MM.1S (cell line): ENCODE measurements around the gene RBFOX1.

ENCODE experiments used
- DNase-seq: peaks from one replicate; pipeline ENCODE4 v3.0.0-alpha.2; 2015
- H2AFZ ChIP-seq: fragments of 300-600 bp; sonication (generic); 2 replicates; pipeline ENCODE4 v1.6.0; 2016; ENCODE audit warnings: antibody characterized with exemption, low read length
- H3F3A ChIP-seq: fragments of 300-600 bp; sonication (generic); 2 replicates; pipeline ENCODE4 v1.6.1; 2016; ENCODE audit warnings: mild to moderate bottlenecking, antibody characterized with exemption, low read length, moderate library complexity, mixed read lengths; ENCODE audit not compliant: insufficient read depth
- H3K27ac ChIP-seq: fragments of 300-600 bp; sonication (generic); 2 replicates; pipeline ENCODE4 v1.5.1; 2016; ENCODE audit warnings: mild to moderate bottlenecking, low read length
- H3K27me3 ChIP-seq: fragments of 300-600 bp; sonication (generic); replicated peaks from 2 replicates; pipeline ENCODE4 v1.6.0; 2016; ENCODE audit warnings: low read length; ENCODE audit not compliant: insufficient read depth
- H3K36me3 ChIP-seq: fragments of 300-600 bp; sonication (generic); replicated peaks from 2 replicates; pipeline ENCODE4 v1.6.1; 2016; ENCODE audit warnings: mild to moderate bottlenecking, low read length, mixed read lengths; ENCODE audit not compliant: insufficient read depth
- H3K4me1 ChIP-seq: fragments of 300-600 bp; sonication (generic); 2 replicates; pipeline ENCODE4 v1.6.1; 2016; ENCODE audit warnings: low read length, mixed read lengths
- H3K4me2 ChIP-seq: fragments of 300-600 bp; sonication (generic); 2 replicates; pipeline ENCODE4 v1.6.0; 2016; ENCODE audit warnings: low read depth, low read length
- H3K4me3 ChIP-seq: fragments of 300-600 bp; sonication (generic); 2 replicates; pipeline ENCODE4 v1.5.1; 2016; ENCODE audit warnings: low read length, mixed read lengths
- H3K79me2 ChIP-seq: fragments of 300-600 bp; sonication (generic); 2 replicates; pipeline ENCODE4 v1.6.1; 2016; ENCODE audit warnings: mixed run types, low read length, mixed read lengths
- H3K9ac ChIP-seq: fragments of 300-600 bp; sonication (generic); 2 replicates; pipeline ENCODE4 v1.6.1; 2016; ENCODE audit warnings: low read length, mixed read lengths
- H3K9me2 ChIP-seq: fragments of 300-600 bp; sonication (generic); replicated peaks from 2 replicates; pipeline ENCODE4 v1.6.1; 2016; ENCODE audit warnings: mild to moderate bottlenecking, low read length, mixed read lengths; ENCODE audit not compliant: insufficient read depth
- H3K9me3 ChIP-seq: fragments of 300-600 bp; sonication (generic); replicated peaks from 2 replicates; pipeline ENCODE4 v1.6.1; 2016; ENCODE audit warnings: mild to moderate bottlenecking, low read length, mixed read lengths; ENCODE audit not compliant: insufficient read depth
- H4K20me1 ChIP-seq: fragments of 300-600 bp; sonication (generic); 2 replicates; pipeline ENCODE4 v1.6.1; 2016; ENCODE audit warnings: mild to moderate bottlenecking, low read length, moderate library complexity, mixed read lengths; ENCODE audit not compliant: insufficient read depth
- CTCF ChIP-seq: fragments of 300-600 bp; sonication (generic); IDR thresholded peaks from 2 replicates; pipeline ENCODE4 v1.5.1; 2016; ENCODE audit warnings: antibody characterized with exemption, low read length, mixed read lengths
- EZH2 ChIP-seq: fragments of 300-600 bp; sonication (generic); optimal IDR thresholded peaks from 2 replicates; pipeline ENCODE3; 2017; ENCODE audit warnings: low read depth, mild to moderate bottlenecking, antibody characterized with exemption, low read length, mixed read lengths
- EZH2phosphoT487 ChIP-seq: fragments of 300-600 bp; sonication (generic); IDR thresholded peaks from 2 replicates; pipeline ENCODE4 v1.6.1; 2018; ENCODE audit warnings: antibody characterized with exemption, low read length

Gene RBFOX1

GRCh38 chr16:7332611-7333010, at the start of gene RBFOX1:
Gene RBFOX1, plus strand, starts transcription at chr16:7332845.
- TF ChIP-seq CTCF: no peak
- no peak for TF ChIP-seq EZH2phosphoT487
- no peak for TF ChIP-seq EZH2
- DNase-seq: no peak
- no peaks in the 10 kb centered on the region for H3K9me3 ChIP-seq

GRCh38 chr16:7284780-7285179, 47.9 kb upstream of the RBFOX1 start:
- Histone ChIP-seq H3K4me1 (no peaks in the 10 kb centered on the region), H3K27me3 (no peaks in the 10 kb centered on the region)

More at GRCh38 chr16:7332611-7333010, at the start of gene RBFOX1:
- no peaks in the 10 kb centered on the region for H3F3A ChIP-seq
- H3K36me3 ChIP-seq: no peaks in the 10 kb centered on the region
- no peak within 1 kb of the TSS for H3K27ac ChIP-seq
- no peaks in the 10 kb centered on the region for H4K20me1 ChIP-seq
- no peak within 1 kb of the TSS for H3K9ac ChIP-seq
- H2AFZ ChIP-seq: no peak within 1 kb of the TSS
- no peaks in the 10 kb centered on the region for H3K27me3 ChIP-seq
- H3K79me2 ChIP-seq: no peaks in the 10 kb centered on the region
- H3K4me3 ChIP-seq: no peak within 1 kb of the TSS
- no peaks in the 10 kb centered on the region for H3K9me2 ChIP-seq
- no peaks in the 10 kb centered on the region for H3K4me1 ChIP-seq
- no peak within 1 kb of the TSS for H3K4me2 ChIP-seq

GRCh38 chr16:7285520-7285919, 47.1 kb upstream of the RBFOX1 start:
- Histone ChIP-seq H3F3A (no peaks in the 10 kb centered on the region), H4K20me1 (no peaks in the 10 kb centered on the region), H3K4me2 (no peak overlapping the region), H3K9ac (no peak overlapping the region), H3K27me3 (no peaks in the 10 kb centered on the region), H3K79me2 (no peaks in the 10 kb centered on the region), H3K9me2 (no peaks in the 10 kb centered on the region), H3K4me1 (no peaks in the 10 kb centered on the region), H3K4me3 (no peak overlapping the region), H3K27ac (no peak overlapping the region), H2AFZ (no peak overlapping the region), H3K36me3 (no peaks in the 10 kb centered on the region), H3K9me3 (no peaks in the 10 kb centered on the region)
- no peak for TF ChIP-seq EZH2
- no peak for TF ChIP-seq EZH2phosphoT487
- TF ChIP-seq CTCF: no peak
- DNase-seq: no peak

More at GRCh38 chr16:7284780-7285179, 47.9 kb upstream of the RBFOX1 start:
- Histone ChIP-seq H3K9me3 (no peaks in the 10 kb centered on the region), H3K9me2 (no peaks in the 10 kb centered on the region), H2AFZ (no peak overlapping the region), H3K27ac (no peak overlapping the region), H3K4me2 (no peak overlapping the region), H3K9ac (no peak overlapping the region), H4K20me1 (no peaks in the 10 kb centered on the region), H3K79me2 (no peaks in the 10 kb centered on the region), H3K4me3 (no peak overlapping the region), H3F3A (no peaks in the 10 kb centered on the region), H3K36me3 (no peaks in the 10 kb centered on the region)
- no peak for DNase-seq
- TF ChIP-seq EZH2 (no peak), CTCF (no peak), EZH2phosphoT487 (no peak)
